OCI-LY1 (cell line): Measurements from ENCODE around the gene KIRREL3.

Experiments
- EZH2 ChIP-seq: fragments of 200-600 bp; sonication (generic), shearing (Covaris generic); IDR thresholded peaks from 2 replicates; pipeline ENCODE4 v1.8.0; 2017; ENCODE audit warnings: borderline replicate concordance, mixed run types, mild to moderate bottlenecking, antibody characterized with exemption, low read length, moderate library complexity, mixed read lengths
- TF ChIP-seq, protein P1 (sequence below): fragments of 200-600 bp; sonication (generic), shearing (Covaris generic); IDR thresholded peaks from 2 replicates; pipeline ENCODE4 v1.5.1; 2017; ENCODE audit warnings: mild to moderate bottlenecking, antibody characterized with exemption, low read length, moderate library complexity, mixed read lengths

DNA sequence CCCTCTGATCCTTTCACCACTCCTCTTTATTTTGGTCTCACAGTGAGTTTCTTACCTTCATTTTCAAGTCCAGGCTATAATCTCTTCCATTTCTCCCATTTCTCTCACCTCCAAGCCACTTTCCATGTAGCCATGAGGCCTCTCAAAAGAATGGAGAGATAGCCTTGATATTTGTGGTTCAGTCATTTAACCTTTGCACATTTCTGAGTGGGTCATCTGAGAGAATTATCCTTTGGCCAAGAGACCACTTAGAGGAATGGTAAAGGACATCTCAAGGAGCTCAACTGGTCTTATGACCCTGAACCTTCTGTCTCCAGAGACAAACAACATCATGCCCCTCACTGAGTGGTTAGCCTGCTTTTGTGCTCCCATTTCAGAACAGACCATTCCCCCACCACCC, 121.1 kb downstream of the KIRREL3 start:
- TF ChIP-seq, protein P1, sequence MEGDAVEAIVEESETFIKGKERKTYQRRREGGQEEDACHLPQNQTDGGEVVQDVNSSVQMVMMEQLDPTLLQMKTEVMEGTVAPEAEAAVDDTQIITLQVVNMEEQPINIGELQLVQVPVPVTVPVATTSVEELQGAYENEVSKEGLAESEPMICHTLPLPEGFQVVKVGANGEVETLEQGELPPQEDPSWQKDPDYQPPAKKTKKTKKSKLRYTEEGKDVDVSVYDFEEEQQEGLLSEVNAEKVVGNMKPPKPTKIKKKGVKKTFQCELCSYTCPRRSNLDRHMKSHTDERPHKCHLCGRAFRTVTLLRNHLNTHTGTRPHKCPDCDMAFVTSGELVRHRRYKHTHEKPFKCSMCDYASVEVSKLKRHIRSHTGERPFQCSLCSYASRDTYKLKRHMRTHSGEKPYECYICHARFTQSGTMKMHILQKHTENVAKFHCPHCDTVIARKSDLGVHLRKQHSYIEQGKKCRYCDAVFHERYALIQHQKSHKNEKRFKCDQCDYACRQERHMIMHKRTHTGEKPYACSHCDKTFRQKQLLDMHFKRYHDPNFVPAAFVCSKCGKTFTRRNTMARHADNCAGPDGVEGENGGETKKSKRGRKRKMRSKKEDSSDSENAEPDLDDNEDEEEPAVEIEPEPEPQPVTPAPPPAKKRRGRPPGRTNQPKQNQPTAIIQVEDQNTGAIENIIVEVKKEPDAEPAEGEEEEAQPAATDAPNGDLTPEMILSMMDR = no peak
- no peak for TF ChIP-seq EZH2
